Effector CD4-positive, alpha-beta T cell (primary cell): ENCODE measurements around the gene XAF1.
"Not testable (repeated sequence)": the region's sequence is repeated elsewhere in the genome, so short reads cannot be mapped to it uniquely, and the experiment has no call there.

Experiments
- DNase-seq: peaks from one replicate; pipeline ENCODE4 v3.0.0-alpha.2; 2020

The XAF1 gene

GRCh38 chr17:6755281-6755680 is 565 bp upstream of the XAF1 start:
- no peak for DNase-seq

GRCh38 chr17:6756425-6757031 is 682 bp downstream of the XAF1 start:
- DNase-seq = no peak

GRCh38 chr17:6757747-6758146 is 1.9 kb downstream of the XAF1 start:
- no peak for DNase-seq

GRCh38 chr17:6761779-6762178 is 5.9 kb downstream of the XAF1 start:
- DNase-seq = no peak

GRCh38 chr17:6768447-6768846 is 12.6 kb downstream of the XAF1 start:
- DNase-seq = no peak

- no peak for DNase-seq
These were observed 16.2 kb downstream of the XAF1 start for GRCh38 chr17:6772016-6772415.

- DNase-seq = not testable (repeated sequence)
These were observed 19.1 kb downstream of the XAF1 start for GRCh38 chr17:6774906-6775305.

GRCh38 chr17:6775871-6776405 is 20.1 kb downstream of the XAF1 start, which contains the start of gene FBXO39:
Gene FBXO39 (plus strand): TSS chr17:6776215. CDS start chr17:6779869, 3,654 bp downstream.
- no peak for DNase-seq

GRCh38 chr17:6779411-6779810 is 23.6 kb downstream of the XAF1 start:
- no peak for DNase-seq

GRCh38 chr17:6780001-6780400 is 24.2 kb downstream of the XAF1 start:
- no peak for DNase-seq

- no peak for DNase-seq
These were observed 25.0 kb downstream of the XAF1 start for GRCh38 chr17:6780886-6781285.

GRCh38 chr17:6782244-6782643 is 26.4 kb downstream of the XAF1 start:
- DNase-seq = no peak

GRCh38 chr17:6786618-6787017 is 30.8 kb downstream of the XAF1 start:
- DNase-seq = no peak

GRCh38 chr17:6787081-6787693 is 31.3 kb downstream of the XAF1 start:
- DNase-seq = no peak

- DNase-seq = no peak
These were observed 33.3 kb downstream of the XAF1 start for GRCh38 chr17:6789146-6789545.

GRCh38 chr17:6793748-6794493 is 38.1 kb downstream of the XAF1 start:
- DNase-seq = no peak

- DNase-seq = no peak
These were observed 40.4 kb downstream of the XAF1 start for GRCh38 chr17:6796017-6796886.

- DNase-seq = no peak
These were observed 41.1 kb downstream of the XAF1 start for GRCh38 chr17:6796887-6797490.

- no peak for DNase-seq
These were observed 42.0 kb downstream of the XAF1 start for GRCh38 chr17:6797718-6798351.

- DNase-seq = no peak
These were observed 43.9 kb downstream of the XAF1 start for GRCh38 chr17:6799738-6800137.

GRCh38 chr17:6800422-6801027 is 44.7 kb downstream of the XAF1 start:
- DNase-seq = no peak
